NOMO-1 treated with DMSO at 0.1 percent for 48 hours (cell line): ENCODE results near the gene LARP1B.
"Not testable (repeated sequence)": the region's sequence is repeated elsewhere in the genome, so short reads cannot be mapped to it uniquely, and the experiment has no call there.

Experiments
- DNase-seq: peaks from one replicate; lab custom pipeline; 2025; ENCODE audit not compliant: unreplicated experiment; lab: John Stamatoyannopoulos, UW

LARP1B gene

GRCh38 chr4:128134925-128135324, 73.8 kb downstream of the LARP1B start:
- DNase-seq, result no peak

DNA sequence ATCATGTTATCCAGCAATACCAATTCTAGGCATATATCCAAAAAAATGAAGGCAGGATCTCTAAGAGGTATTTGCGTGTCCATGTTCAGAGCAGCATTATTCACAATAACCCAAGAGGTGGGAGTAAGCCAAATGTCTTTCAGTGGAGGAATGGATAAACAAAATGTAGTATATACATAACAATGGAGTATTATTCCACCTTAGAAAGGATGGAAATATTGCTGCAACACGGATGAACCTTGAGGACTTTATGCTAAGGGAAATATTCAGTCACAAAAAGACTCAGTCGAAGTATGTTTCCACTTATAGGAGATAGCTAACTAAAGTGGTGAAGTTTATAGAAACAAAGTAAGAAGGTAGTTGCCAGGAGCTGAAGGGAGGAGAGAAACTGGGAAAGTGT, 74.3 kb downstream of the LARP1B start:
- DNase-seq, result no peak

- DNase-seq, result no peak
Observed at GRCh38 chr4:128141866-128142265, 80.8 kb downstream of the LARP1B start.

GRCh38 chr4:128145727-128146126, 84.6 kb downstream of the LARP1B start:
- no peak for DNase-seq

DNA sequence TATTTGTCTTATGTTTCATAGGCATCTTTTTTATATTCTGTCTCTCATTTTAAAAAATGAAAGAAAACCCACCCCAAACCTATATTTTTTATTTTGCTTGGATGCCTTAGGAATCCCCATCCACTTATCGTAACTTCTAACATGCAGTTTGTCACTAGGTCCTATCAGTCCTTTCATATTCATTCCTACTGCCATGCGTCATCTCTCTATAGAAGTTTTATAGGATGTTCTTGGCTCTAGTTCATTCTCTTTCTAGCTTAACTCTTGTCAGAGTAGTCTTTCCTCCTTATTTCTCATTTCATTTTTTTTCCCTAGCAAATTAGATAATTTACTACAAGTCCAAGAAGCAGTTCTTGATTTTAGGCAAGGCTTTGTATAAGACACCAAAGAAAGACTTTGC, 92.7 kb downstream of the LARP1B start:
- no peak for DNase-seq

GRCh38 chr4:128155231-128155855, 94.2 kb downstream of the LARP1B start:
- DNase-seq, result no peak

DNA sequence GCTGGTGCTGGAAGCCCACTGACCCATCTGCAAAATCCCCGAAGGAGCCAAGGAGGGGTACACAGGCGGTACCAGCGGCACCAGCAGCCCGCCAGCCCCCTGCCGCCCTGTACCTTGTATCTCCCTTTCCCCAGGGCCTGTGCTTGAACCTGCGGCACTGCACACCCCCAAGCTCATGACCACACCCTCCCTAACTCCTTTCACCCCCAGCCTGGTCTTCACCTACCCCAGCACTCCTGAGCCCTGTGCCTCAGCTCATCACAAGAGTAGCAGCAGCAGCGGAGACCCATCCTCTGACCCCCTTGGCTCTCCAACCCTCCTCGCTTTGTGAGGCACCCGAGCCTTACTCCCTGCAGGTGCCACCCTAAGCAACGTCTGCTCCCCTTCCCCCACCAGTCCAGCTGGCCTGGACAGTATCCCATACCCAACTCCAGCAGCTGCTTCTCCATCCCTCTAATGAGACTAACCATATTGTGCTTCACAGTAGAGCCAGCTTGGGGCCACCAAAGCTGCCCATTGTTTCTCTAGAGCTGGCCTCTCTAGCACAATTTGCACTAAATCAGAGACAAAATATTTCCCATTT, 94.9 kb downstream of the LARP1B start:
- no peak for DNase-seq

GRCh38 chr4:128156472-128156871, 95.4 kb downstream of the LARP1B start:
- DNase-seq, result not testable (repeated sequence)

- DNase-seq, result no peak
Observed at GRCh38 chr4:128158894-128159293, 97.8 kb downstream of the LARP1B start.

DNA sequence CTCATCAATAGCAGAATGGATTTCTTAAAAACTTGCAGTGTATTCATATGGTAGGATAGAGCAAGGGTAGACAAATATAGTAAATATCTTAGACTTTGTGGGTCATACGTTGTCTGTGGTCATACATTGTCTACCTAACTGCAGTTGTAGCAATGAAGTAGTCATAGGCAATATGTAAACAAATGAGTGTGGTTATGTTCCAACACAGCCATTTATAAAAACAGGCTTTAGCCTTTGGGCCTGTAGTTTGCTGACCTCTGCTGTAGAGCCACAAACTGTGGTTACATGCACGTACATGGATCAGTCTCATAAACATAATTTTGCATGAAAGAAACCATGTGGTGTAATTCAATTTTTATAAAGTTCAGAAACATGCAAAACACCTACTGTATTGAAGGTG, 98.9 kb downstream of the LARP1B start:
- DNase-seq, result no peak

DNA sequence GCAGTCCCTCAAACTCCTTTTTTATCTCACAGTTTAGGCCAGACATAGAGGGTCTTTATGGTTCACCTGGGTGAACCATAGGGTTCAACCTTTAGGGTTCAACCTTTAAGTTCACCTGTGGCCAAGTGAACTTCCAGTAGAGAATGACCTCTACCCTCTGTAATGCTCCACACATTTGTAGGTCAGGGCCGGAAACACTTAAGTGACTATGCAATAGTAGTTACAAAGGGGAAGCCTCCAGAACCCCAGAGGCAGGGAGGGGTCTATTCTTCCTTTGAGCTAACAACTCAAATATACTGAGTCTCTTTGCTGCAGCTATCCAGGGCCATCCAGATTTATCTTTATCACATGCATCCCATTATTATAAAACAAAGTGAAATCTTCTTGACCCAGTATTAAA, 100.0 kb downstream of the LARP1B start:
- DNase-seq, result peak; percentile 64

GRCh38 chr4:128162434-128162833, 101.3 kb downstream of the LARP1B start:
- no peak for DNase-seq

GRCh38 chr4:128163177-128164117, 102.3 kb downstream of the LARP1B start:
- no peak for DNase-seq

- no peak for DNase-seq
Observed at GRCh38 chr4:128166982-128167381, 105.9 kb downstream of the LARP1B start.

DNA sequence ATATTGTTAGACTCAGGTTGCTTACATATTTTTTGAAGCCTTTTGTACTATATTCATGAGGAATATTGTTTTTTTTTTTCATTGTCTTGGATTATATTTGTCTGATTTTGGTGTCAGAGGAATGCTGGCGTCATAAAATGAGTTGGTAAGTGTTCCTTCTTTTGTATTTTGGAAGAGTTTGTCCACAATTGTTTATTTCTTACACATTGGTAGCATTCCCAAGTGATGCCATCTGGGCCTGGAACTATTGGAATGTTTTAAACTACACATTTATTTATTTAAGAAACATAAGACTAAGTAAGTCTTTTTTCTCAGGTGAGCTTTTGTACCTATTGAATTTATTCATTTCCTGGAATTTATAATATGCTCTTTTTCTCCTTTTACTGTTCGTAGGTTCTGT, 107.6 kb downstream of the LARP1B start:
- no peak for DNase-seq

DNA sequence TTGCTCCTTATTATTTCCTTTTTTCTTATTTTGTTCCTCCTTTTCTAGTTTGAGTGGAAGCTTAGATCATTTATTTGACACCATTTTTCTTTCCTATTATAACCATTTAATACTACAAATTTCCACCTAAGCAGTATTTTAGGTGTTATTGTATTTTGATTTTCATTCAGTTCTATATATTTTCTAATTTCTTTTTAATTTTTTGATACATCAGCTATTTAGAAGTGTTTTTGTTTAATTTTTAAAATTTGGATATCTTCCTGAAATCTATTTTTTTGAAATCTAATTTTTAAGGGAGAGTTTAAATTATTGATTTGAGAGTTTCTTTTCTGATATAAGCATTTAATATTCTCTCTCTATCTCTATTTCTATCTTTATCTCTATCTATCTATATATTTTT, 108.1 kb downstream of the LARP1B start:
- DNase-seq, result no peak

DNA sequence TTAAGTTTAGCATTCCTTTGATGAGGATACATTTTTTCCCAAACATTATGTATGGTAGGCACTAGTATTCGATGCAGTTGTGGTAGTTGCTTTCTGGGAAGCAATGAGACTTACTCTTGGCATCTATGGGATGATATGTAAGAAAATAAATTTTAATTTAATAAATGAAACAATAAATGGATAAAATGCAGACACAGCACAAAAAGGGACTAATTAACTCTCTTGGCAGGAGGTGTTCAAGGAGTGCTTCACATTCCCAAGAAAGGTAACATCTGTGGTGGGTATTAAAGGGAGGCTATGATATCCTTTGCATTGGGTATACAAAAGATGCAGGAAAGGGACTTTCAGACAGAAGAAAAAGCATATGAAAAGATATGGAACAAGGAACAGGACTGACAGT, 115.5 kb downstream of the LARP1B start:
- DNase-seq, result no peak

- DNase-seq, result no peak
Observed at GRCh38 chr4:128177498-128177897, 116.4 kb downstream of the LARP1B start.

GRCh38 chr4:128186623-128187022, 125.5 kb downstream of the LARP1B start:
- no peak for DNase-seq

GRCh38 chr4:128191115-128191781, 130.1 kb downstream of the LARP1B start:
- peak; percentile 58 for DNase-seq
